GM23248 (cell line): ENCODE data around the gene POU5F1. TPM values are rescaled to one million over a fixed set of nuclear protein-coding genes. Genes with fewer than 3 reads are reported as not detected.

Experiments used
- DNase-seq: peaks from one replicate; pipeline ENCODE4 v3.0.0-alpha.2; 2015
- H2AFZ ChIP-seq: fragments of 200-600 bp; sonication (generic); 2 replicates; pipeline ENCODE4 v1.6.1; 2016; ENCODE audit warnings: antibody characterized with exemption
- H3F3A ChIP-seq: fragments of 200-600 bp; sonication (generic); 2 replicates; pipeline ENCODE4 v1.6.1; 2016; ENCODE audit warnings: mild to moderate bottlenecking, antibody characterized with exemption, mixed run types; ENCODE audit not compliant: insufficient read depth
- H3K27ac ChIP-seq: fragments of 200-600 bp; sonication (generic); 2 replicates; pipeline ENCODE4 v1.5.1; 2016; ENCODE audit warnings: mild to moderate bottlenecking
- H3K27me3 ChIP-seq: fragments of 200-600 bp; sonication (generic); replicated peaks from 2 replicates; pipeline ENCODE4 v1.6.1; 2016; ENCODE audit warnings: mild to moderate bottlenecking; ENCODE audit not compliant: insufficient read depth
- H3K36me3 ChIP-seq: fragments of 200-600 bp; sonication (generic); 2 replicates; pipeline ENCODE4 v1.6.1; 2016; ENCODE audit warnings: low read depth, mild to moderate bottlenecking
- H3K4me1 ChIP-seq: fragments of 200-600 bp; sonication (generic); 2 replicates; pipeline ENCODE4 v1.6.1; 2016; ENCODE audit warnings: mild to moderate bottlenecking; ENCODE audit not compliant: insufficient read depth
- H3K4me2 ChIP-seq: fragments of 200-600 bp; sonication (generic); one replicate; pipeline ENCODE4 v1.6.1; 2016; ENCODE audit warnings: mild to moderate bottlenecking; ENCODE audit not compliant: unreplicated experiment
- H3K4me3 ChIP-seq: fragments of 200-600 bp; sonication (generic); 2 replicates; pipeline ENCODE4 v1.5.1; 2016; ENCODE audit warnings: mild to moderate bottlenecking
- H3K79me2 ChIP-seq: fragments of 200-600 bp; sonication (generic); 2 replicates; pipeline ENCODE4 v1.6.1; 2016; ENCODE audit warnings: mild to moderate bottlenecking; ENCODE audit not compliant: insufficient read depth
- H3K9ac ChIP-seq: fragments of 200-600 bp; sonication (generic); 2 replicates; pipeline ENCODE4 v1.6.1; 2016; ENCODE audit warnings: mild to moderate bottlenecking
- H3K9me2 ChIP-seq: fragments of 200-600 bp; sonication (generic); 2 replicates; pipeline ENCODE4 v1.6.1; 2016; ENCODE audit warnings: mixed run types, mild to moderate bottlenecking, moderate library complexity; ENCODE audit not compliant: insufficient read depth
- H3K9me3 ChIP-seq: fragments of 200-600 bp; sonication (generic); one replicate; pipeline ENCODE4 v1.6.1; 2017; ENCODE audit warnings: low read depth
- H4K20me1 ChIP-seq: fragments of 200-600 bp; sonication (generic); 2 replicates; pipeline ENCODE4 v1.6.0; 2016; ENCODE audit not compliant: insufficient read depth
- EZH2 ChIP-seq: fragments of 200-600 bp; sonication (generic); IDR thresholded peaks from 2 replicates; pipeline ENCODE4 v1.6.1; 2018; ENCODE audit warnings: antibody characterized with exemption, mild to moderate bottlenecking; ENCODE audit not compliant: insufficient read depth, poor library complexity, severe bottlenecking
- EZH2phosphoT487 ChIP-seq: fragments of 200-600 bp; sonication (generic); IDR thresholded peaks from 2 replicates; pipeline ENCODE4 v1.6.1; 2018; ENCODE audit warnings: antibody characterized with exemption, moderate library complexity, mild to moderate bottlenecking, low read depth; ENCODE audit not compliant: insufficient read depth
- WGBS, 2 experiments: methylation state at CpG; one replicate each; pipeline ENCODE4 v1.1.6; 2015 to 2017; ENCODE audit warnings: low lambda C conversion rate in 2 of 2, low coverage in 1 of 2; ENCODE audit errors: missing lambda C conversion rate in 2 of 2; 5-methylcytosine and 5-hydroxymethylcytosine counted together
- in situ Hi-C: fragments of 300-500 bp; cut with MboI; formaldehyde crosslinking; loops from 2 replicates; pipeline ENCODE4 v1.15.0; 2020
- polyA plus RNA-seq: library from polyadenylated mRNA; unstranded; fragments of >200 nt; fragmentation: Nextera tagmentation; extraction: Ambion mirVana; gene quantifications from 2 replicates; pipeline ENCODE4 v1.2.1, GENCODE V29; 2016
- total RNA-seq: library from RNA; depleted of rRNA; stranded (reverse); fragments of >200 nt; shearing (Covaris generic); gene quantifications from 2 replicates; pipeline ENCODE4 v1.2.3, GENCODE V29; 2014

Gene POU5F1
- total and polyA plus RNA-seq, 2 experiments from 2014 or later = 0.22 to 0.88 TPM

DNA sequence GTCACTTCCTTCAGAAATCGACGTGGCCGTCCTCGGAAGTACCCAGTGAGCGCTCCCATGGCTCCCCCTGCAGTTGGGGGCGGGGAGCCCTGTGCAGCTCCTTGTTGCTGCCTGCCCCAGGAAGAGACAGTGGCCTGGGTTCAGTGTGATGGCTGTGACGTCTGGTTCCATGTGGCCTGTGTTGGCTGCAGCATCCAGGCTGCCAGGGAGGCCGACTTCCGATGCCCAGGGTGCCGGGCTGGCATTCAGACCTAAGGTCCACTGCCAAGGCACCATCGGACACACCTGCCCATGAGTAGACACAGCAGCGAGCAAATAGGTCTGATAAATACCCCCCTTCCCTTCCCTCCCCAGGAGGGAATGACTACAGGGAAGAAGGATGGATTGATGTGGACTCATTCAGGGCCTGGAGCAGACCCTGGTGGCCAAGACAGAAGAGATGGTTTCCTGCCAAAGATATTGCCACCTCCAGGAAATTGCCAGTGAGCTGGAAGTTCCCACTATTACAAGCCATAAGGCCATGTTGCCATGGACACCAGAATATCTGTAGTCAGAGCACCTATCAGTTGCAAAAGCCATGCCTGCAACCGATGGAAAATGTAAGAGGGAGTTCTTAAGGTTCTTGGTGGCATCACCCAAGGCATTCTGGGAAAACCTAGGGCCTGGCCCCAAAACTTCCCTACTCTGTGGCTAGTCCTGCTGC is 7.9 kb downstream of the POU5F1 start:
- H3K27me3 ChIP-seq = no peaks in the 10 kb centered on the region
- H3K4me3 ChIP-seq = no peak overlapping the region
- H2AFZ ChIP-seq = no peak overlapping the region
- no peaks in the 10 kb centered on the region for H3K9me3 ChIP-seq
- TF ChIP-seq EZH2phosphoT487 = no peak
- H3K27ac ChIP-seq = no peak overlapping the region
- WGBS, 2 experiments = 88 to 92% methylated on average over 13 of the region's 13 CpGs
- H3K4me1 ChIP-seq = 0 out of 2 replicates have a peak, but pooled peaks cover 3% of the 10 kb centered on the region
- no peaks in the 10 kb centered on the region for H3K9me2 ChIP-seq
- no peak overlapping the region for H3K4me2 ChIP-seq
- in situ Hi-C loops = no loop called here
- H3F3A ChIP-seq = peaks cover 4% of the 10 kb centered on the region; the same call in 1 of the 2 replicates
- H3K9ac ChIP-seq = no peak overlapping the region
- DNase-seq = no peak
- H3K79me2 ChIP-seq = peaks cover 15% of the 10 kb centered on the region
- no peaks in the 10 kb centered on the region for H3K36me3 ChIP-seq
- no peaks in the 10 kb centered on the region for H4K20me1 ChIP-seq

DNA sequence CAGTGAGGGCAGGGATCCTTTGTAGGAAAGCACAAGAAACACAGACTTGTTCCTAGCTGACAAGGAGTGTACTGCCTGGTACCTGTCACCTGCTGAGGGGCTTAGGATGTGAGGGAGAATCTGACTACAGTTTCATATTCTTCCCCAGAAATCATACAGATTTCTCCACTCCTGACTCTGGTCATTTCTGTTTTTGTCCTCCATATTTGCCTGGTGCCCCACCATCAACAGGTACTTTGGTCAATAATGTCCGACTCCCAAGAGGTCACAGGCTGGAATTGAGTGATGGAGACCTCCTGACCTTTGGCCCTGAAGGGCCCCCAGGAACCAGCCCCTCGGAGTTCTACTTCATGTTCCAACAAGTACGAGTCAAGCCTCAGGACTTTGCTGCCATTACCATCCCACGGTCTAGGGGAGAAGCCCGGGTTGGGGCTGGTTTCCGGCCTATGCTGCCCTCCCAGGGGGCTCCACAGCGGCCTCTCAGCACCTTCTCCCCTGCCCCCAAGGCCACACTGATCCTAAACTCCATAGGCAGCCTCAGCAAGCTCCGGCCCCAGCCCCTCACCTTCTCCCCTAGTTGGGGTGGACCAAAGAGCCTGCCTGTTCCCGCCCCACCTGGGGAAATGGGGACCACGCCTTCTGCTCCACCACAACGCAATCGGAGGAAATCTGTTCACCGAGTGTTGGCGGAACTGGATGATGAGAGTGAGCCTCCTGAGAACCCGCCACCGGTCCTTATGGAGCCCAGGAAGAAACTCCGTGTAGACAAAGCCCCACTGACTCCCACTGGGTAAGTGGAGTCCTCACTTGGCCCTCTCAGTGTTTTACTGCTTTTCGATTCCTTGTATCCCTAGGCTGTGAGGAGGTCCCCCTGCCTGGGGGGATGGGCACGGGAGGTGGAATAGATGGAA is 9.0 kb downstream of the POU5F1 start:
- H3K4me3 ChIP-seq = no peak overlapping the region
- no peaks in the 10 kb centered on the region for H4K20me1 ChIP-seq
- no peak overlapping the region for H3K9ac ChIP-seq
- no peak overlapping the region for H2AFZ ChIP-seq
- no peak overlapping the region for H3K27ac ChIP-seq
- H3K79me2 ChIP-seq = peaks cover 15% of the 10 kb centered on the region
- WGBS, 2 experiments = 90 to 91% methylated on average over 17 to 19 of the region's 19 CpGs
- no peak for DNase-seq
- H3K4me2 ChIP-seq = no peak overlapping the region
- no peaks in the 10 kb centered on the region for H3K27me3 ChIP-seq
- no peak for TF ChIP-seq EZH2phosphoT487
- no peak for TF ChIP-seq EZH2
- H3K9me2 ChIP-seq = no peaks in the 10 kb centered on the region
- H3K36me3 ChIP-seq = no peaks in the 10 kb centered on the region
- in situ Hi-C loops = no loop called here
- 0 out of 2 replicates have a peak, but pooled peaks cover 3% of the 10 kb centered on the region for H3K4me1 ChIP-seq
- no peaks in the 10 kb centered on the region for H3K9me3 ChIP-seq
- peaks cover 4% of the 10 kb centered on the region; the same call in 1 of the 2 replicates for H3F3A ChIP-seq

DNA sequence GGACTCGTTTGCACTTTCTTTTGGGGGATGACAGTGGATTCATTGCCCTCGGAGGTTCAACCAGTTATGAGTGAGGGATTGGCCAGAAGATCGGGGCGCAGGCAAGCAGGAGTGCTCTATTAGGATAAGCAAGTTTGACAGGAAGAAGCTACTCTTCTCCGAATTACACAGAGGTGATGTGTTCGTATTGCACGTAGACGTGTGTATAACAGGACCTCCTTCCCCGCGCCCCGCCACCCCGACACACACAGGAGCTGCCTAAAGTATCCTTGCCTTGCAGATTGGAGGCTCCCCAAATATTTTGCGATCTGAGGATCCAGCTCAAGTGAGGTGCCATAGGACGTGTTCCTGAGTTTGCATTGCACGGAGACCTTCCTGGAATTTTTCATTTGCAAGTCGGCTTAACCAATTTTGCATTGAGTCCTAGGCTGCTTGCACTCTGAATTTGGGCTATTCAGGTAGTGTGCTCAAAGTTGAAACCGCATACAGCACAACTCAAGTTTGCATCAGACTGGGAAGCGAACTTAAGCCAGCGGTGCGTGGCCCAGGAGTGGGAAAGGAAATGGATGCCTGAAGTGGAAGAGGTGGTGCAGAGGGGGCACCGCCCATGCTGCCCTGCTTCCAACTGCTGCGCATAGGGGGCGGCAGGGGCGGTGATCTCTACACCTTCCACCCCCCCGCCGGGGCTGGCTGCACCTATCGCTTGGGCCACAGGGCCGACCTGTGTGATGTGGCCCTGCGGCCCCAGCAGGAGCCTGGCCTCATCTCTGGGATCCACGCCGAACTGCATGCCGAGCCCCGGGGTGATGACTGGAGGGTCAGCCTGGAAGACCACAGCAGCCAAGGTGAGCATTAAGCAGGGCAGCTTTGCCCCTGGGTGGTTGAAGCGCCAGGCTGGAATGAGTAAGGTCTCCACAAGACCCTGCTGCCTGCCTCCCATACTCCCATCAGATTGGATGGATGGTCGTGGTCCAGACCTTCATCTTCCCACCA is 11.3 kb downstream of the POU5F1 start:
- H3K27me3 ChIP-seq = no peaks in the 10 kb centered on the region
- H4K20me1 ChIP-seq = no peaks in the 10 kb centered on the region
- H3K79me2 ChIP-seq = peaks cover 15% of the 10 kb centered on the region
- peak overlapping the region; percentile 82 for H3K9ac ChIP-seq
- TF ChIP-seq EZH2phosphoT487 (no peak), EZH2 (no peak)
- H3K4me2 ChIP-seq = peak overlapping the region; percentile 84
- H3K9me3 ChIP-seq = no peaks in the 10 kb centered on the region
- peak overlapping the region; percentile 96 for H2AFZ ChIP-seq
- 0 out of 2 replicates have a peak, but pooled peaks cover 3% of the 10 kb centered on the region for H3K4me1 ChIP-seq
- no peaks in the 10 kb centered on the region for H3K36me3 ChIP-seq
- in situ Hi-C loops = no loop called here
- DNase-seq = peak; percentile 52
- peak overlapping the region; percentile 33; the same call in 1 of the 2 replicates for H3K27ac ChIP-seq
- peaks cover 4% of the 10 kb centered on the region; the same call in 1 of the 2 replicates for H3F3A ChIP-seq
- H3K4me3 ChIP-seq = peak overlapping the region; percentile 94
- WGBS, 2 experiments = 17% methylated on average over 35 of the region's 35 CpGs
- H3K9me2 ChIP-seq = no peaks in the 10 kb centered on the region
